GM19324 (cell line): ENCODE measurements around the gene ZNF317.
"Not testable (repeated sequence)": the region's sequence is repeated elsewhere in the genome, so short reads cannot be mapped to it uniquely, and the experiment has no call there.

Source experiments
- ATAC-seq: cut with Tn5 transposase; IDR thresholded peaks from one replicate; pipeline ENCODE4 v1.9.1; 2021; ENCODE audit warnings: mild to moderate bottlenecking, moderate library complexity; ENCODE audit not compliant: unreplicated experiment, low FRiP score

The ZNF317 gene

DNA sequence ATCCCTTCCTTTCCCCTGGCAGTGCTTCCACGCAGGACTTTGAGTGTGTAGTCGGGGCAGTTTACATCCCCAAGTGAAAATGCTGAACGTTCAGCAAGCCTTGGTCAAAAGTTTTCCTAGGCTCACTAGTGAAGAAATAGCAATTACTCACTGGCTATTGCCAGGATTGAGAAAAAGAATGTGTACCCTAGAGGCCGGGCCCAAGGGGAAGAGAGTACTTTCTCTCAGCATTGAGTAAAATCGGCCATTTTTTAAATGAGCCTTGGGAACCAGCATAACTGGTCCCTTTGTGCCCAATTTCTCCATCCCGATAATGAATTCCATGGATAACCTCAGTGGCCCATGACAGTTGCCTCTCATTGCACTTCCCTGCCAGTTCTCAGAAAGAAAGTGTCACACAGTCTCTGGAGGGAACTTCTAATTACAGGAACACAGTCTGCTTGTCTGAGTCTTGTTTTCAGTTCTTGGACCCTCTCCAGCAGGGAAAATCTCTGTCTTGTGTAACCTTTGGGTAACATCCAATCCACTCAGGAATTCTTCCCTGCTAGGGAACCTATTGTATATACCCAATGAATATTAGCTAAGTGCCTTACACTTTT is 31.3 kb downstream of the ZNF317 start:
- ATAC-seq: no peak

DNA sequence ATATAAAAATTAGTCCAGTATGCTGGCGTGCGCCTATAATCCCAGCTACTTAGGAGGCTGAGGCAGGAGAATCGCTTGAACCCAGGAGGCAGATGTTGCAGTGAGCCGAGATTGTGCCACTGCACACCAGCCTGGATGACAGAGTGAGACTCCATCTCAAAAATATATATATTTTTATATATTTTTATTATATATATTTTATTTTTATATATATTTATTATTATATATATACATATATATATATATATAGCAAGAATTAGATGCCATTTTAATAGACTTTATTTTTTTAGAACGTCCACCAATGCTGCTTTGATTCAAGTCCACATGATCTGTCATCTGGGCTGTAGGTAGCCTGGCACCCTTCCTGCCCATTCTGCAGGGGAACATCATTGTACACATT is 35.1 kb downstream of the ZNF317 start:
- no peak for ATAC-seq

DNA sequence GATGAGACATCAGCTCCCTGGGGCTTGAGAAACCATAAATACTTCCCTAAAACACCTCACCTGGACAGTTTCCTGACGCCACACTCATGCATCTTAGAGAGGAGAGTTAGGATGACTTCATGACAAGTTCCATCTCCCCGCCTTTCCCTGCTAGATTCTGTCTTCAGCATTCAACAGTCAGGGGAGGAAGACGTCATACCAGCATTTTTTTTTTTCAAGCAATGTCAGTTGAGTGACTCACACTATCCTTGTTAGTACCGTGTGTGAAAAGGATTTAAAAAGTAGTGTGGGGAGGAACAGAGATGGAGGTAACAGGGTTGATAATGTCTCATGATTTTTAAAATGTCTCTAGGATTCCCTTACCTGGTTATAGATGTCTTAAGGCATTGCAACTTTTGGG is 38.7 kb downstream of the ZNF317 start, which contains the start of gene OR7D2:
Gene OR7D2 (plus strand): TSS at position 79 of the 400 bp plus-strand sequence. CDS start 6,803 bp downstream, outside the sequence.
- no peak for ATAC-seq

GRCh38 chr19:9183000-9183399 is 42.8 kb downstream of the ZNF317 start:
- ATAC-seq: no peak

DNA sequence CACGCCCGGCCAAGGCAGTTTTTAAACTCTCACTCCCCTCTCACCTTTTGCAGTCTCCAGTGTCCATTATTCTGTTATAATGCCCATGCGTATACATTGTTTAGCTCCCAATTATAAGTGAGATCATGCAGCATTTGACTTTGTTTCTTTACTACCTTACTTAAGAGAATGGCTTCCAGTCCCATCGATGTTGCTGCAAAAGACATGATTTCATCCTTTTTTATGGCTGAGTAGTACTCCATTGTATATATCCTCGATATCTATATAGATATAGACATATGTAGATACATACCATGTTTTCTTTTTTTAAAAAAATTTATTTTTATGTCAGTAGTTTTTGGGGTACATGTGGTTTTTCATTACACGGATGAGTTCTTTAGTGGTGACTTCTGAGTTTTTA is 47.0 kb downstream of the ZNF317 start:
- no peak for ATAC-seq

GRCh38 chr19:9189535-9189934 is 49.3 kb downstream of the ZNF317 start:
- no peak for ATAC-seq

GRCh38 chr19:9198044-9198443 is 57.8 kb downstream of the ZNF317 start:
- not testable (repeated sequence) for ATAC-seq

- ATAC-seq: no peak
These were observed 65.4 kb downstream of the ZNF317 start for GRCh38 chr19:9205501-9206113.
